ENCODE measurements around the gene MCF2L2.

The MCF2L2 gene

DNA sequence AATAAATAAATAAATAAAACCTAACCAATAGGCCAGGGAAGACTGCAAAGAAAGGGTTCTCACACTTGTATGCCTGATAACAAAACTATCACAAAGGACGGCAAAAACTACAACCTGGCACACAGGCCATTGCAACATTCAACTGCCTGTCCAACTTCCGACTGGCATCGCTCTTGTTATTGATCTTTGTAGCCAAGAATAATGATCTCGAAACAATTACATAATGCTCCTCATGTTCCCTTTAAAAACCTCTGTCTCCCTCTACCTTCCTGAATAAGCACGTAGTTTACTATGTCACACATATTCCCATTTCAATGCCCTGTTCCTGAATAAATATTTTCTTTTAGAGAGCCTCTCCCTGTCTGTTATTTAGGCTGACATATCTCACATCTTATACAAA is 101.1 kb downstream of the MCF2L2 start:
- no peak for DNase-seq (ENCODE audit: low read depth)

DNA sequence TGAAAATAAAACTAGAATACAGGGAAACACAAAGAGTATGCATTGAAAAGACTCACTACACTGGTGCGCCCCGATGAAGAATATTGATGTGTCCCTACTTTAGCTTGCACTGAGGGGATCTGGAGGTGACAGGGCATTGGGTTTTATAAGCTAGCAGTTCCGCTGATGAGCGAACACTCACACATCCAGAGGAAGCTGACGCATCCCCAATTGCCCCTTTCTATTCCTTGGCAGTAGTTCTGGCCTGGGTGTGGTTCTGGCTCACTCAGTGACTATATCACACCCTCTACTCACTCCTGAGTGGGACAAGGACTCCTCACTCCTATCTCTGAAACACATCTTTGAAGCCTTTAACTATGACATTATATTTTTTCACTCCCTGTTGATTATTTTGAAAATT is 104.3 kb downstream of the MCF2L2 start:
- DNase-seq (ENCODE audit: low read depth), result no peak

DNA sequence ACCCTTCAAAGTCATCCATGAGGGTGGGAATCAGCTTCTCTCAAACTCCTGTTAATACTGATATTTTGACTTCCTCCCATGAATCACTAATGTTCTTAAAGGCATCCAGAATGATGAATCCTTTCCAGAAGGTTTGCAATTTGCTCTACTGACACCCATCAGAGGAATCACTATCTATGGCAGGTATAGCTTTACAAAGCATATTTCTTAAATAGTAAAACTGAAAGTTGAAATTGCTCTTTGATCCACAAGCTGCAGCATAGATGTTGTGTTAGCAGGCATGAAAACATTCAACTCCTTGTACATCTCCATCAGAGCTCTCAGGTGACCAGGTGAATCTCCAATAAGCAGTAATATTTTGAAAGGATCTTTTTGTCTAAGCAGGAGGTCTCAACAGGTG is 109.0 kb downstream of the MCF2L2 start:
- no peak for DNase-seq (ENCODE audit: low read depth)

DNA sequence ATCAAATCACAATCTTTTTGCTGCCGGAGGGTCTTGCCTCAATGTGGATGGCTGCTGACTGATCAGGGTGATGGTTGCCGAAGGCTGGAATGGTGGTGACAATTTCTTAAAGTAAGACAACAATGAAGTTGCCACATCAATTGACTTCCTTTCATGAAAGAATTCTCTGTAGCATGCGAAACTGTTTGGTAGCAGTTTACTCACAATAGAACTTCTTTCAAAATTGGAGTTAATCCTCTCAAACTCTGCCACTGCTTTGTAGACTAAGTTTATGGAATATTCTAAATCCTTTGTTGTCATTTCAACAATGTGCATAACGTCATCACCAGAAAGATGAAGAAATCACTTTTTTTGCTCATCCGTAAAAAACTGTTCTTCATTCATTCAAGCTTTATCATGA is 109.5 kb downstream of the MCF2L2 start:
- DNase-seq (ENCODE audit: low read depth), result no peak

DNA sequence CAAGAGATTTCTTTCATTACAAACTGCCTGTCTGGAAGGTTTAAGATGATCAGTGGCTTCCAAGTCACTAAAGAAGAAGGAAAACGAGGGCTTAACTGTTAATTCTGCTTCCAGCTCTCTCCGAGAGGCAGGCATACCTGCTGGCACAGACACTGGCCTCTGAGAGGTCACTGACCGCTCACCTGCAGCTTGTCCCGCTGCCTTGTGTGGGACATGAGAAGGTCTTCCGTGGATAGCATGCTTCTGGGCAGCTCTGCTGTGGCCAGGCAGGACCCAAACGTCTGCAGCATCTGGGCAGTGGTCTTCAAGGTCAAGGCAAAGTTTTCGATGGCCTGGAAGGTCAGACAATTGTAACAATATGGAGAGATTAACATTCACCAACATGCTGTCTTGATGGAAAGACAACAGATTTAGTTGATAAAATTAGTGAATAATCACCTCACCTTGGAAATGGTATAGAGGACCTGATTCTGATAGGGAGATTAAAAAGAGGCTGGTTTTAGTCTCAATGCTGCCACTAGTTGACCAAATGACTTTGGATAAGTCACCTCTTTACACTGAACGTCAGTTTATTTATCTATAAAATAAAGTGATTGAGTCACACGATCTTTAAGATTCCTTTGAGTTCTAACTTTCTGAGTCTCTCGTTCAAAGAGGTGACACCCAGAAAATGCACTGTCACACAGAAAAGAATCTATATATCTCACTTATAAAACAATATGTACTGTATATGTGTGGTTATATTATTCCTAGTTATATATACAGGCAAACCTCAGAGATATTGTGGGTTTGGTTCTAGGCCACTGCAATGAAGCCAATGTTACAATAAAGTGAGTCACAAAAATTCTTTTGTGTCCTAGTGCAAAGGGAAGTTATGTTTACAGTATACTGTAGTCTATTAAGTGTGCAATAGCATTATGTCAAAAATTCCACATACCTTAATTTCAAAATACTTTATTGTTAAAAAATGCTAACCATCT is 110.2 kb downstream of the MCF2L2 start:
- no peak for DNase-seq (ENCODE audit: low read depth)

DNA sequence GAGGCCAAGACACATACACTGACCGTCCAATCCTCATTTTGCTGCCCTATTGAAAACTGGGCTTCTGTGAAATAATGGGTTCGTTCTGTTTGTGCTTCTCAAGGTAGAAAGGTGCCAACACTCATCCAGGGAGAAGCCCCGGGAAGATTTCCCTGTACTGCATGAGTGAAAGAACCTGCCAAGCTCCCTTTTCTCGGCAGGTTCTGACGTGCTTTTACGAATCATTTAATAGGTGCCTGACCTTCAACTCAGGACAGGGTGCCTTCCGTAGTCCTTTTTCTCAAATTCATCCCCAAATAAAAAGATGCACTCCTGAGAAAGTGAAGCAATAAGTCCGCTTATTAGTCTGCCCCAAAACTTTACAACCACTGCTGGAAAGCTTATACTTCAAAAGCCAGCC is 111.1 kb downstream of the MCF2L2 start:
- DNase-seq (ENCODE audit: low read depth), result no peak

DNA sequence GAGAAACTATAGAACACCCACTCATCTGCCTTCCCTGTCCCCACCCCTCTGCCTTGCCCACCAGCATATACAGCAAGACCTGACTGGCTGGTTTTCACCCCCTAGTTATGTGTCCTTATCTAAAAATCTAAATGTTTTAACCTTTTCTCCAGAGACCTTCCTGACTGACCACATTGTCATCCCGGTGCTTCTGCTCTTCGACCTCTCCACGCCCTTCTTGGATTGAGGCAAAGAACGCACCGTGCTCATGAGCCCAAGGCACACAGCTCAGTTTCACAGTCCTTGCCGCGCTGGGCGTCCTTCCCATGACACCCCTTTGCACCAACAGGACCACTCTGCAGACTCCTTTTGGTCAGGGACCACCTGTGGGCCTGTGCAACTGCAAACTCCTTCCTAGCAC is 112.7 kb downstream of the MCF2L2 start:
- DNase-seq (ENCODE audit: low read depth), result no peak

DNA sequence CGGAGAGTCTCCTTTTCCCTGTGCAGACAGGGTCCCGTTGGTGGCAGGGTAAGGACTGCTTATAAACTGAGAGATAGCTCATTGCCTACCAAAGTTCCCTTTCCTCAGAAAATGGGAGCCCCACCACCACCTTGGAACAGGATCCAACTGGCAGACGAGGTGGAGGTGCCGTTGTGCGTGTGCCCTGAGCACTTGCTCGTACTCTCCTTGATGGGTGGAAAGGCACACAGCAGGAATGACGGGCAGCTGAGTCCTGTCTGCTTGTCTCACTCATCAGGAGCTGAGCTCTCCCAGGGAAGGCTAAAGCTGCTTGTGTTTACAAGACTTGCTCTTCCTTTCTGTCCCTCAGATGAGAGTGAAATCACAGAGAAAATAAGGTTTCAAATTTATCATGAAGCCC is 114.7 kb downstream of the MCF2L2 start:
- no peak for DNase-seq (ENCODE audit: low read depth)

DNA sequence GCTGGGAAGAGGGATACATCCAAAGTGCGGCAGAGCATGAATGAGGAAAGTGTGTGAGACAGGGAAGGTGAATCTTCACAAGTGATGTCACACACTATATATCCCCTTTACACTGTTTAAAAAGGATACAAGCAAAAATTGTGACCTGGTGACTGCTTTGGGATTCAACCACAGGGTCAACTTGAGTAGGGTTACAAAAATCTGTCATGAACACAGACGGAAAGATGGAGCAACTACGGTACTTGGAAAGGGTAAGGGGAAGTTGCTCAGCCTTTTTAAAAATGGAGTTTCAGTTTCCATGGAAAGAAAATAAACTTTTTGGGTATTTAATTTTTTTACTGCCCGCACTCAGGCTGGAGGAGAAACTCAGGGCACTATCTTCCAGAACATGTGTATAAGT is 115.1 kb downstream of the MCF2L2 start:
- DNase-seq (ENCODE audit: low read depth), result no peak

DNA sequence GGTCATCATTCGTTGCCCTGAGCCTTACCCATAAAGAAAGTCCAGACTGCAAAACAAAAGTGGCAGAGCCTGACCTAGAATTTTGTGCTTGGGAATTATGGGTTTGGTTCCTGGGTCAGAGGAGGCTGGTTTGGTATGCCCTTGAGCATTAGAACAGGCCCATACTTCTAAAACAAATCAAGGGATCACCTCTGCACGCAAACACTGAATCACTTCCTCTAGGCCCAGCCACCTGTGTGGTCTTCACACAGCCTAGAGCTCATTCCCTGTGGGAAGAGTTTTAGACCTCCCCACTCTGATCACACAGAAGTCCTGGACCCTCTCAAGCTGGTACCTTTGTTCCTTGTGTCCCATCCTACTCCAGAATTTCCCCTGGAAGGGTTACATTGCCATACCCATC is 116.0 kb downstream of the MCF2L2 start:
- DNase-seq (ENCODE audit: low read depth), result no peak

DNA sequence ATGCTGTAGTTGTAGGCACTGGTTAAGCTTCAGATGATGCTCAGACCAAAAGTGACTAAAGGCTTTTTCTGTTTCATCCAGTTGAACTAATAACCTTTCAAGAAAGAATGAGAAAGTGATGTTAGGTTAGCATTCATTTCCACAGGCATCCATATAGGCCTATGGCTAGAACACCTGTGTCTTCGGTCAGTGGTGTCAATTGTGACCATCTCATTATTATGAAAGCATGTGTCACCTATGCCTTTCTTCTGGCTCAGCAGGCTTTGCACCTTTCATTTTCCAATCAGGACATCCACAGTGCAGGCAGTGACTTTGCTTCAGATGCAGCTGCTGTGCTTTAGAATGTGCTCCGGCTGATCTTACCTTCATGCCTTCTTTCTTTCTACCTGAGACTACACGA is 117.5 kb downstream of the MCF2L2 start:
- DNase-seq (ENCODE audit: low read depth), result no peak

DNA sequence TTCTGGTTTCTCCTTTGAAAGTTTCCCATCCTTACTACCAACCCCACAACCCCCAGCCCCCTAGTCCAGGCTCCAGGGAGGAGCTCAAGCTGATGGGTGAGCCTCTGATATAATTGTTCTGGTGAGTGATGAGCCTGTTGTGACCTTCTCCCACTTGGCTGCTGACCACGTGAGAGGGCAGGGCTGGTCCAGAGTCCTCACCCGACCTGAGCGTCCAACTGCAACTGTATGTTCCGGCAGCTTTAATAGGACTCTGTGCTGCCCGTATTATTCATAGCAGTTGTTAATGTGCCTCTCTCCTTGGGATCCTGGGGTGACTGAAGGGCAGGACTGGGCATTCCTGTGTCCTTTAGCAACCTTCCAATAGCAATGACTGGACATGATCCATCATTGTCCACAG is 119.1 kb downstream of the MCF2L2 start:
- DNase-seq (ENCODE audit: low read depth), result no peak

DNA sequence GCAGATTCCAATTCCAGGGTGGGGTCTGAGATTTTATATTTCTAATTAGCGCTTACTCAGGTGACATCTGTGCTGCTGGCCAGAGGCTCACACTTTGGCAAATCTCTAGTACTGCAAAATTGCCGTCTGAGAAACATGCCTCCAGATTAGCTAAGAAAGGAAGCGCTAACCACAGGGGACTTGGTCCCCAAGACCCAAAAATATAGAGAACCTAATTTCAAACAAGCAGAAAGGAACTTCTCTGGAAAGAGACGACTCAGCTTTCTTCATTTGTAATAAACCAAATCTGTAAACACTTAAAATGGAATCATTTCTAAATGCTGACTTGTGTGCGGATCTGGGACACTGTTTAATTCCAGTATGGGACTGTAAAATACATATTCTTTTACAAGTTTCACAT is 119.7 kb downstream of the MCF2L2 start:
- DNase-seq (ENCODE audit: low read depth), result no peak

DNA sequence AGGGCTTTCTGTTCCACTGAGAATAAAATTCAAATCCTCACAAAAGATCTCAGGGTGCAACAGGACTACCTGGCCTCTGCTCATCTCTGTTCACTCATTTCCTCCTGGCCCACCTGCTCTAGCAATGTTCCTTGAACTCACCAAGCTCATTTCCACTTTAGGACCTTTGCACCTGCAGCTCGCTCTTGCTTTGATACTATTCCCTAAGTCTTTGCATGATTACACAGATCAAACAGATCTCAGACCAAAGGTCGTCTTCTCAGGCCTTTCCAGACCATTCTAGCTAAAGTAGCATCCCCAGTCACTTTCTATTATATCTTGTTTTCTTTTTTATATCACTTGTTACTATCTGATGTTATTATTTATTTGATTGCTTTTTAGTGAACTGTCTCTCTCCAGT is 120.7 kb downstream of the MCF2L2 start:
- DNase-seq (ENCODE audit: low read depth), result no peak

DNA sequence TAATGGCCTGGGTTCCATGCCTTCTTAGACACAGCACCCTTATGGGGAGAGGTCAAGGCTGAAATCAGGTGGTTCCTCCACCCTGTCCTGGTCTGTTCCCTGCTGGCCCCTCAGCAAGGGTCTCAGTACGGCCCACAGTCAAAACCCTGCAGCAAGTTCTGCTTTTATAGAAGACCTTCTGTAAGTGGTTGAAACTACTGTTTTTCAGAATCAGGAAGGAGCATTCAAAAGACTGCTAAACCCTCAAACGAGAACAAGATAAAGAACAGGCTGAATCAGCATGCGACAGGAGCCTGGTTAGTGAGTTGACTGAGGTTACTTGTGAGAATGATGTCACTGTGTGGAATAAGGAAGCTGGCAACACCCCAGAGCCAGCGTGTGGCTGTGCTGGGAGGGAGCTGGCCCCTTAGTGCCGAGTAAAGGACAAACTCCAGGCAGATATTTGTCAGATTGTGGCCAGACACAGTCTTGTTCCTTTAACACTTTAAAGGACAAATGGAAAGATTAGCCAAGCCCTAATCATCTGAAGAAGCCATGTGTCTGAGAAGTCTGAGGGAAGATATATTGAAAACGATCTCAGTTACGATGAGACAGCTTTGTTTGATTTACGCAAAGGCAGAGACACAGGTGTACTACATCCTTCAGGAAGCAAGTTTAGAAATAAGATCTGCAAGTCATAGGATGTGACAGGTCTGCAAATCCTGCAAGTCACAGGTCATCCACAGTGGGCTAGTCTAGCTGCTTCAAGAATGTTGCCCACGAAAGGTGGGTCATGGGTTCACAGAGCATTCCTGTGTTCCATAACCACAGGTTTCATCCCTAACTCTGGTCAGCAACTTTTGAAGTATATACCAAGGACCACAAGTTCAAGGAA is 121.4 kb downstream of the MCF2L2 start:
- no peak for DNase-seq (ENCODE audit: low read depth)

DNA sequence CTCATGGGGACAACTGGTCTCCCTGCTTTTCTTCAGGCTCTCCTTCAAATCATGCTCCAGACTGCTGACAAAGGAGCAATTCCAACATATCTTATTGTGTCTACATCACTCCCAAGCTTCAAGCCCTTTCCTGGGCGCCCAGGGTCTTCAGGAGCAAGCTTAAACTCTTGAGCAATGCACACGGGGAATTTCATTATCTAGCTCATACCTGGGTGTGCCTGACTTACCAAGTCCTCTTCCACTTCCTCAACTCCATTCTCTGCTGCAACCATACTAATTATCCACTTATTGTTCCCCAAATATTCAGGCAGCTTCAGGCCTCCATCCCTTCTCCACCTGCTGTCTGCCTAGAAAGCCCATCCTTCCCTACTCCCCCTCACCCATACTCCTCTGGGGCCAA is 124.7 kb downstream of the MCF2L2 start:
- DNase-seq (ENCODE audit: low read depth), result no peak

DNA sequence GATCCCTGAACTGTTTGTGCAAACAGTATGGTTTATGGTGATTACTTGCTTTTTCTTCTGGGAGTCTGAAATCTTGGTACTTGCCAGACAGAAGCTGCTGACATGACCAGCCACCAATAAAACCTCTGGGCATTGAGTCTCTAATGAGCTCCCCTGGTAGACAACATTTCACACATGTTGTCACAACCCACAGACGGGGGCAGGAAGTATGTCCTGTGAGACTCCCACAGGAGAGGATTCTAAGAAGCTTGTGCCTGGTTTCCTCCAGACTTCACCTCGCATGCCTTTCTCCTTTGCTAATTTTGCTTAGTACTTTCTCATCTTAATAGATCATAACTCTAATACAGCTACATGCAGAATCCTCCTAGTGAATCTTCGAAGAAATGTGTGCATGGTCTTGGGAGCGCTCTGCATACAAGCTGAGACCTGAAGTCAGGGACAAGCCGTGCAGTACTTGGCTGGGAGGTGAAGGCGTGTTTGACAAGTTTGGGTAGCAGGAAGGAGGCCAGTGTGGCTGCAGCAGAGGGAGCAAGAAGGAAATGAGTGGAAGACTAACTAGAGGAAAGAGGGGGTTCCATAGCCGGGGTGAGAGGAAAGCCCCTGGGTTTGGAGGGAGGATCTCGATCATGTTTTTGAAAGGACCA is 126.4 kb downstream of the MCF2L2 start:
- no peak for DNase-seq (ENCODE audit: low read depth)

DNA sequence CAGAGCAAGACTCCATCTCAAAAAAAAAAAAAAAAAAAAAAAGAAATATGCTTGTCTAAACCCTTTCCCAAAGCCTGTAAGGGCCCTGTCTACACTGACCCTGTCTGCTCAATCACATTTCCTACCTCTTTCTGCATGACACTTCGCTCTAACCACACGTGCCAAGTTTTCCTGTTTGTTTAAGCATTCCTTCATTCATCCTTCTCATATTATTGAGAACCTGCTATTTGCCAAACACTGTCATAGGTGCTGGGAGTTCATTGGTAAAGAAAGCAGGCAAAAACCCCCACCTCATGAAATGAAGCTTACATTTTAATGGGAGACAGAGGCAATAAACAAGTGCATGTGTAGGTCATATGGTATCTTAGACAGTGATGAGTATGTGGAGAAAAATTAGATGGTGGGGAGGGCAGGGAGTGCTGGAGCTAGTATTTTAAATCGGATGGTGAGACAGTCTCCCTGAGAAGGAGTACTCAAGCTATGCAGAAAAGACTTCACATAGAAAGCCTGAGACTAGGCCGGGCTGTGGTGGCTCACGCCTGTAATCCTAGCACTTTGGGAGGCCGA is 127.3 kb downstream of the MCF2L2 start:
- no peak for DNase-seq (ENCODE audit: low read depth)

DNA sequence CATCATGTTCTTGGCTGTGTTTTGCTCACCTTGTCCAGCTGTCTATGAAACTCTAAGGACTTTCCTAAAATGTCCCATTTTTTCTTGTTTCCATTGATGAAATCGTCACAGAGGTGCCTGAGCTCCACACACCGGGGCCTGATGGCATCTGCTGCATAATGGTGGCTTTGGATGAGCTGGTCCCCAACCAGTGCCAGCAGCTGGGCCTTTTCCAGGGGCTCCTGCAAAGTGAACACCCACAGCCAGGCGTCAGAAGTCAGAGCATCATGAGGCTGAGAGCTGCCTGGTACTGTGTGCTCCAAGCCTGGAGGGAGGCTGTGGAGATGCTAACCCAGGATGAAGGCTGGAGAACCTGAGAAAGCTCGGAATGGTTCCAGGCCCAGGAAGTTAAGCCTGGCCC is 128.4 kb downstream of the MCF2L2 start:
- DNase-seq (ENCODE audit: low read depth), result no peak

DNA sequence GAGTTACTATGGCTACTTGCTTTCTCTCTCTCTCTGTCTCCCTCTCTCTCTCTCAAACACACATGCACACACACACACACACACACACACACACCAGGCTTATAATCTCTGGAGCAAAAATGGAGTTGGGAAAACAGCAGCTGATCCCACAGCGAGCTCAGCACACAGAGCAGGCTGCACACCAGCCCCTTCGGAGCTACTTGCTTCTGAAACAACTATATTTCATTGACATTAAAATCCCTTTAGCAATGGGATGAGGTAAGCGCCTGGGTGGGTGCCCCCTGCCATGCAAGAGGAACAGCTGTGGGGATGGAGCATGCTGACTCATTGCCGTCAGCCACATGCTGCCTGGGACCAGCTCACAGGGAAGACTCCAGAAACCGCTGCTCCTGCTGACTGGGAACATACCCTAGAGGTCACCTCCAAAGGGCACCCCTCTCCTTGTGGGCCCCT is 129.7 kb downstream of the MCF2L2 start:
- no peak for DNase-seq (ENCODE audit: low read depth)

DNA sequence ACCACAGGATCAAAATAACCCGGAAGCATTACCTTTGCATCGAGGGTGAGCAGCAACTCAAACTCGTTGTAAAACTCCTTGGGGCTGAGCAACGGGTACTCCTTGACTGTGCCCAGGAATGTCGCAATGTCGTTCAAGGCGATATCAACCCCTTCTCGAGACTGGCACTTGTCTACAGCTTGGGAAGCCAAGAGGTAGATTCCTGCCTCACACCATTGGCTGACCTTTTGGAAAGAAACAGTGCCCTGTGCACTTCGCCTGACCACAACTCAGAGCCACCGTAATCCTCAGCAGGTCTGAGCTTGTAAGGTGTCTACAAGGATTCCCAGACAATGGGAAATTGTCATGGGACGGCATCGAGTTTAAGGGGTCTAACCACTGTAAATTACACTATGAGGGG is 131.5 kb downstream of the MCF2L2 start:
- no peak for DNase-seq (ENCODE audit: low read depth)

DNA sequence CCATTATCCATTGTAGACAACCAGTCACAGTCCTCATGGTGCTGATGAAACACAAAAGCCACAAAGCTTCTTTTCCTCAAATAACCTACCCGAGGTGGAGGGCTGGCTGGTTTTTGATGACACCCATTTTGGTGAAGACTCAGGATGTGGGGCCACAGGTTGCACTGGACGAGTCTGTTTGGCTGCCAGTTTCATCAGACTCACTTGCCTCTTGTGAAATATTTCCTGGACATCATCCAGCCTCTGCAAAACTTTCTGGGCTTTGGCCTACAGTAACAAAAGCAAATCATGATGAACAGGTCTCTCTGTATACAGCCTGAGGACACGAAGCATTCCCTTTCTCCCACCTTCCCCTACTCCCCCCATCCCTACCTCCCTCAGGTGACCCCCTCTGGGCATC is 133.2 kb downstream of the MCF2L2 start:
- DNase-seq (ENCODE audit: low read depth), result no peak

All from HS-27A (cell line).